OCI-LY1 (cell line): ENCODE results near the gene NMBR.

ENCODE experiments used
- H2AFZ ChIP-seq: fragments of 200-600 bp; sonication (generic), shearing (Covaris generic); 2 replicates; pipeline ENCODE4 v1.6.0; 2014; ENCODE audit warnings: antibody characterized with exemption, mild to moderate bottlenecking, low read length
- H3F3A ChIP-seq: fragments of 200-600 bp; sonication (generic), shearing (Covaris generic); 2 replicates; pipeline ENCODE4 v1.6.0; 2014; ENCODE audit warnings: mild to moderate bottlenecking, antibody characterized with exemption, low read length, moderate library complexity; ENCODE audit not compliant: insufficient read depth
- H3K27ac ChIP-seq: fragments of 200-600 bp; sonication (generic); 2 replicates; pipeline ENCODE4 v1.5.1; 2014; ENCODE audit warnings: low read length, mixed run types, mild to moderate bottlenecking, low read depth; ENCODE audit not compliant: poor library complexity, severe bottlenecking
- H3K27me3 ChIP-seq: fragments of 200-600 bp; sonication (generic); 2 replicates; pipeline ENCODE4 v1.6.0; 2014; ENCODE audit warnings: antibody characterized with exemption, mild to moderate bottlenecking, low read length, moderate library complexity; ENCODE audit not compliant: insufficient read depth
- H3K36me3 ChIP-seq: fragments of 200-600 bp; sonication (generic); 2 replicates; pipeline ENCODE4 v1.6.1; 2014; ENCODE audit warnings: mild to moderate bottlenecking, antibody characterized with exemption, low read length, moderate library complexity, mixed read lengths; ENCODE audit not compliant: insufficient read depth
- H3K4me1 ChIP-seq: fragments of 200-600 bp; sonication (generic); 2 replicates; pipeline ENCODE4 v1.5.1; 2014; ENCODE audit warnings: mild to moderate bottlenecking, low read length, moderate library complexity; ENCODE audit not compliant: insufficient read depth, severe bottlenecking
- H3K4me2 ChIP-seq: fragments of 200-600 bp; sonication (generic), shearing (Covaris generic); 2 replicates; pipeline ENCODE4 v1.6.1; 2014; ENCODE audit warnings: low read length
- H3K4me3 ChIP-seq: fragments of 200-600 bp; sonication (generic); 2 replicates; pipeline ENCODE4 v1.5.1; 2014; ENCODE audit warnings: low read length, low read depth, mild to moderate bottlenecking, mixed read lengths; ENCODE audit not compliant: poor library complexity, severe bottlenecking
- H3K79me2 ChIP-seq: fragments of 200-600 bp; shearing (Covaris generic); 2 replicates; pipeline ENCODE4 v1.6.1; 2016; ENCODE audit warnings: mixed run types, low read length, mixed read lengths; ENCODE audit not compliant: insufficient read depth
- H3K9ac ChIP-seq: fragments of 200-600 bp; sonication (generic), shearing (Covaris generic); 2 replicates; pipeline ENCODE4 v1.6.1; 2014; ENCODE audit warnings: mild to moderate bottlenecking, low read length, mixed read lengths
- H3K9me2 ChIP-seq: fragments of 200-600 bp; sonication (generic), shearing (Covaris generic); 2 replicates; pipeline ENCODE4 v1.6.1; 2014; ENCODE audit warnings: low read depth, mild to moderate bottlenecking, low read length, mixed read lengths
- H3K9me3 ChIP-seq: fragments of 200-600 bp; shearing (Covaris generic); 2 replicates; pipeline ENCODE4 v1.6.1; 2014; ENCODE audit warnings: low read length, mixed read lengths
- H4K20me1 ChIP-seq: fragments of 200-600 bp; sonication (generic), shearing (Covaris generic); 2 replicates; pipeline ENCODE4 v1.6.0; 2016; ENCODE audit warnings: mild to moderate bottlenecking, low read length; ENCODE audit not compliant: insufficient read depth
- EZH2 ChIP-seq: fragments of 200-600 bp; sonication (generic), shearing (Covaris generic); IDR thresholded peaks from 2 replicates; pipeline ENCODE4 v1.8.0; 2017; ENCODE audit warnings: borderline replicate concordance, mixed run types, mild to moderate bottlenecking, antibody characterized with exemption, low read length, moderate library complexity, mixed read lengths
- TF ChIP-seq, protein P1 (sequence below): fragments of 200-600 bp; sonication (generic), shearing (Covaris generic); IDR thresholded peaks from 2 replicates; pipeline ENCODE4 v1.5.1; 2017; ENCODE audit warnings: mild to moderate bottlenecking, antibody characterized with exemption, low read length, moderate library complexity, mixed read lengths

NMBR gene

GRCh38 chr6:142130814-142131213 lies 16.1 kb downstream of the NMBR start:
- Histone ChIP-seq H3K36me3 (no peaks in the 10 kb centered on the region), H3K9me2 (no peaks in the 10 kb centered on the region), H3K9me3 (no peaks in the 10 kb centered on the region), H3K79me2 (no peaks in the 10 kb centered on the region), H3K4me2 (no peak overlapping the region), H3K4me1 (no peaks in the 10 kb centered on the region), H2AFZ (no peak overlapping the region), H3F3A (no peaks in the 10 kb centered on the region), H3K27me3 (no peaks in the 10 kb centered on the region), H4K20me1 (no peaks in the 10 kb centered on the region), H3K9ac (no peak overlapping the region), H3K4me3 (no peak overlapping the region), H3K27ac (no peak overlapping the region)
- no peak for TF ChIP-seq EZH2
- TF ChIP-seq, protein P1, sequence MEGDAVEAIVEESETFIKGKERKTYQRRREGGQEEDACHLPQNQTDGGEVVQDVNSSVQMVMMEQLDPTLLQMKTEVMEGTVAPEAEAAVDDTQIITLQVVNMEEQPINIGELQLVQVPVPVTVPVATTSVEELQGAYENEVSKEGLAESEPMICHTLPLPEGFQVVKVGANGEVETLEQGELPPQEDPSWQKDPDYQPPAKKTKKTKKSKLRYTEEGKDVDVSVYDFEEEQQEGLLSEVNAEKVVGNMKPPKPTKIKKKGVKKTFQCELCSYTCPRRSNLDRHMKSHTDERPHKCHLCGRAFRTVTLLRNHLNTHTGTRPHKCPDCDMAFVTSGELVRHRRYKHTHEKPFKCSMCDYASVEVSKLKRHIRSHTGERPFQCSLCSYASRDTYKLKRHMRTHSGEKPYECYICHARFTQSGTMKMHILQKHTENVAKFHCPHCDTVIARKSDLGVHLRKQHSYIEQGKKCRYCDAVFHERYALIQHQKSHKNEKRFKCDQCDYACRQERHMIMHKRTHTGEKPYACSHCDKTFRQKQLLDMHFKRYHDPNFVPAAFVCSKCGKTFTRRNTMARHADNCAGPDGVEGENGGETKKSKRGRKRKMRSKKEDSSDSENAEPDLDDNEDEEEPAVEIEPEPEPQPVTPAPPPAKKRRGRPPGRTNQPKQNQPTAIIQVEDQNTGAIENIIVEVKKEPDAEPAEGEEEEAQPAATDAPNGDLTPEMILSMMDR, result no peak

- no peak overlapping the region for H3K27ac ChIP-seq
- no peaks in the 10 kb centered on the region for H3F3A ChIP-seq
- H3K9me2 ChIP-seq, result no peaks in the 10 kb centered on the region
- no peaks in the 10 kb centered on the region for H3K36me3 ChIP-seq
- no peaks in the 10 kb centered on the region for H3K27me3 ChIP-seq
- H3K4me3 ChIP-seq, result no peak overlapping the region
- H3K4me1 ChIP-seq, result no peaks in the 10 kb centered on the region
- H3K79me2 ChIP-seq, result no peaks in the 10 kb centered on the region
- H3K4me2 ChIP-seq, result no peak overlapping the region
- TF ChIP-seq, protein P1, result no peak
- no peak for TF ChIP-seq EZH2
- no peaks in the 10 kb centered on the region for H4K20me1 ChIP-seq
- no peaks in the 10 kb centered on the region for H3K9me3 ChIP-seq
- no peak overlapping the region for H2AFZ ChIP-seq
- H3K9ac ChIP-seq, result no peak overlapping the region
Observed at GRCh38 chr6:142121342-142121741, 25.6 kb downstream of the NMBR start.

DNA sequence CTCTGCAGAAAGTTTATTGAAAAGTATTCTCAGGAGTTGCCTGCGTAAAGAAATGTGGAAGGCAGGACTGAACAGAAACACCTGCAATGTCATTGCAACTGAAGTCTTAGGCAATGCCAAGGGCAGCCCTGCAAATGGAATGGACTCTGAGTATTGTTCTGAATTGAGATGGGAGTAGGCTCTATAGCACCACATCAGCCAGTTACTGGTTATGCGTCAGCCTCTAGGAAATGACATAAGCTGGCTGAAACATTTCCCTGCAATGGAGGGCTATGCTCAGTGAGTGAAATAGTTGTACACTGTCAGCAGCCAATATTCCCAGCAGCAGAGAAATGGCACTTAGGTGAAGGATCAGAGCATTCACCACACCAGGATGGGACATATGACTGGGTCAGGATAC lies 28.0 kb downstream of the NMBR start:
- H3K27me3 ChIP-seq, result no peaks in the 10 kb centered on the region
- no peak overlapping the region for H3K27ac ChIP-seq
- H3K4me2 ChIP-seq, result no peak overlapping the region
- H3K9ac ChIP-seq, result no peak overlapping the region
- H3K9me3 ChIP-seq, result no peaks in the 10 kb centered on the region
- H3F3A ChIP-seq, result no peaks in the 10 kb centered on the region
- no peaks in the 10 kb centered on the region for H3K4me1 ChIP-seq
- H2AFZ ChIP-seq, result no peak overlapping the region
- no peak overlapping the region for H3K4me3 ChIP-seq
- H3K79me2 ChIP-seq, result no peaks in the 10 kb centered on the region
- no peak for TF ChIP-seq EZH2
- TF ChIP-seq, protein P1, result no peak
- no peaks in the 10 kb centered on the region for H3K9me2 ChIP-seq
- no peaks in the 10 kb centered on the region for H3K36me3 ChIP-seq
- no peaks in the 10 kb centered on the region for H4K20me1 ChIP-seq
